Psoas muscle (tissue), 7 donors: ENCODE results near the gene HNRNPH1. TPM values are rescaled to one million over a fixed set of nuclear protein-coding genes. Genes with fewer than 3 reads are reported as not detected.

Experiments
- polyA plus RNA-seq, 3 donors: library from polyadenylated mRNA; stranded (reverse); fragments of 200-250 nt; gene quantifications; one replicate each; pipeline ENCODE4 v1.2.3, GENCODE V29; 2013
- total RNA-seq, 4 donors: library from RNA; stranded (reverse); fragmentation: NEBNext Ultra II Directional in 2 of 4; extraction: Animal tissue kit (Norgen Biotek cat#: 25700) in 2 of 4; gene quantifications; one replicate each; pipeline versions ENCODE4 v1.2.1 to v1.2.4, GENCODE V29; 2021 to 2023
- donor health status: healthy with polysubstance abuse.
- donor health status: DM: no; HTN: no; CAD: no; lungs with moderate emphysema.
- donor health status: Bipolar disorder and iron deficiency.
- donor health status: healthy.
- donor health status: DM: no; HTN: no; CAD: no.
- donor health status: DM: no; HTN: no; CAD: no.
- donor health status: DM: yes; HTN: yes; CAD: no.

HNRNPH1 gene
- total and polyA plus RNA-seq, 7 donors, result 105 to 226 (median 168) TPM

Other genes starting within 250 kb of the HNRNPH1 start
- gene RUFY1, start 73.1 kb downstream of the HNRNPH1 start, total RNA-seq, result 10 to 100 TPM; 17.9 to 26.3 (median 23.2) TPM
- gene RUFY1, start 73.1 kb downstream of the HNRNPH1 start, polyA plus RNA-seq, result 10 to 100 TPM; 22.7 to 24.0 (median 22.8) TPM
- not detected for gene CBY3, start 57.4 kb upstream of the HNRNPH1 start, total RNA-seq
- gene CBY3, start 57.4 kb upstream of the HNRNPH1 start, polyA plus RNA-seq, result under 1 TPM in 1 of 3 donors, not detected in 2; 0.16 TPM
- gene CANX, start 75.3 kb upstream of the HNRNPH1 start, total RNA-seq, result 100 to 1,000 TPM; 205 to 285 (median 241) TPM
- 100 to 1,000 TPM in 2 of 3 donors, 10 to 100 TPM in 1; 85.7 to 252 (median 172) TPM for gene CANX, start 75.3 kb upstream of the HNRNPH1 start, polyA plus RNA-seq
- gene MAML1, start 109.2 kb upstream of the HNRNPH1 start, total RNA-seq, result 10 to 100 TPM; 11.2 to 16.0 (median 12.3) TPM
- gene MAML1, start 109.2 kb upstream of the HNRNPH1 start, polyA plus RNA-seq, result 10 to 100 TPM in 1 of 3 donors, 1 to 10 TPM in 2; 4.6 to 12.1 (median 5.8) TPM
- 1 to 10 TPM; 1.7 to 6.7 (median 4.5) TPM for gene LTC4S, start 170.3 kb upstream of the HNRNPH1 start, total RNA-seq
- gene LTC4S, start 170.3 kb upstream of the HNRNPH1 start, polyA plus RNA-seq, result 1 to 10 TPM; 1.5 to 2.2 (median 2.1) TPM
- 10 to 100 TPM; 29.3 to 58.4 (median 50.7) TPM for gene MGAT4B, start 183.2 kb upstream of the HNRNPH1 start, total RNA-seq
- 100 to 1,000 TPM in 1 of 3 donors, 10 to 100 TPM in 2; 40.9 to 136 (median 63.4) TPM for gene MGAT4B, start 183.2 kb upstream of the HNRNPH1 start, polyA plus RNA-seq
- 1,000 to 10,000 TPM in 1 of 4 donors, 100 to 1,000 TPM in 3; 688 to 1,199 (median 831) TPM for gene SQSTM1, start 197.2 kb upstream of the HNRNPH1 start, total RNA-seq
- gene SQSTM1, start 197.2 kb upstream of the HNRNPH1 start, polyA plus RNA-seq, result 100 to 1,000 TPM; 463 to 917 (median 671) TPM
- 1 to 10 TPM; 2.1 to 7.9 (median 5.1) TPM for gene MRNIP, start 235.1 kb upstream of the HNRNPH1 start, total RNA-seq
- 10 to 100 TPM; 20.4 to 30.4 (median 25.0) TPM for gene MRNIP, start 235.1 kb upstream of the HNRNPH1 start, polyA plus RNA-seq